Esophagus squamous epithelium (tissue), 4 donors: ENCODE measurements around the gene FAM107B.

ENCODE experiments used
- CTCF ChIP-seq, 6 experiments: fragments of 450-650 bp in 4 of 6; fragments of 200-600 bp in 2 of 6; sonication (generic) in 2 of 6; IDR thresholded peaks; one replicate each; pipeline ENCODE4 v1.5.1; 2016 to 2019; ENCODE audit warnings: antibody characterized with exemption in 6 of 6, mild to moderate bottlenecking in 4 of 6, moderate library complexity in 4 of 6
- POLR2A ChIP-seq, 4 donors: fragments of 450-650 bp; IDR thresholded peaks; one replicate each; pipeline ENCODE4 v1.6.1; 2017; ENCODE audit warnings: antibody characterized with exemption in 4 of 4, mild to moderate bottlenecking in 4 of 4, moderate library complexity in 3 of 4

GRCh38 chr10:14500172-14500765 is 274.4 kb downstream of the FAM107B start:
- TF ChIP-seq CTCF (IDR thresholded peaks at IDR 0.05) (no peak), POLR2A (IDR thresholded peaks at IDR 0.05) (no peak)
